ENCODE data around the gene RFX2.

RFX2 gene

GRCh38 chr19:5950741-5951140 is 159.6 kb downstream of the RFX2 start:
- no peak for DNase-seq

- DNase-seq, result peak; percentile 62
Observed at GRCh38 chr19:5949792-5950305, 160.5 kb downstream of the RFX2 start.

GRCh38 chr19:5948752-5949564 is 161.3 kb downstream of the RFX2 start:
- no peak for DNase-seq

- no peak for DNase-seq
Observed at GRCh38 chr19:5947435-5947834, 162.9 kb downstream of the RFX2 start.

- DNase-seq, result no peak
Observed at GRCh38 chr19:5943623-5944022, 166.7 kb downstream of the RFX2 start.

Measured in NCI-H1105 (cell line).